Measurements from ENCODE around the gene GRB7.

DNA sequence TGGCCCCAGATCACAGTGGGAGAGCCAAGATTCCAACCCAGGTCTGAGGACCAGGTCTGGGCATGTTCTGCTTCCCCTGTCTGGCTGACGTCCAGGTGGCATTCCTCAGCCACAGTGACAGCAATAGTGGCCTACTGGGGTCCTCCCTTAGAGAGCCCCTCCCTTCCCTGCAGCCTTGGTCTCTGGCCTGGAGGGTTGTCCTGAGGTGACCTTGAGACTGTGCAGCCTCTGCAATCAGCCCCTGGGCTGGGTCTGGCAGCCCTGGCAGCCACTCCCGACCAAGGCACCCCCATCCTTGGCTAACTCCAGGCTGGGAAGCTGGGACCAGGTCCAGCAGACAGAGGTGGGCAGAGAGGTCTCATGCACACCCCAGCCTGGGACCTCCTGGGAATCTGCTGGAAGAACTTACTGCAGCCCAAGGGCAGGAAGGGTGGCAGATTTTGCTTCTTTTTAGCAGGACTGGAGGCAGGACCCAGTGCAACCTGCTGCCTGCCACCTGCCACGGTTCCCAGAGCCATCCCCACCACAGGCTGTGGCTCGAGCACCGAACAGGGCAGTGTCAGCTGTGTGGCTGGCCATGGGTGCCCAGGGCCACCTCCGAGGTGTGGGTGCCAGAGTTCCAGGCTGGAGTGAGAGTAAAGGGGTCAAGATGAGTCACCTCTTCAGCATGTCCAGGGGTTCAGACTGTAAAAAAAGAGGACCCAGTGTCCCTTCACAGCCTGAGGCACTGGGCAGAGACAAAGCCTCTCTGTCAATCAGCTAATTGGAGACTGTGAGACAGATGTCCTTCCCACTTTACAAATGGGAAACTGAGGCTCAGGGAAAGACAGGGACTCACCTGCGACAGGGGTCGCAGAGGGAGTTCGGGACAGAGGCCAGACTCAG is 12.6 kb downstream of the GRB7 start:
- TF ChIP-seq, protein P1, sequence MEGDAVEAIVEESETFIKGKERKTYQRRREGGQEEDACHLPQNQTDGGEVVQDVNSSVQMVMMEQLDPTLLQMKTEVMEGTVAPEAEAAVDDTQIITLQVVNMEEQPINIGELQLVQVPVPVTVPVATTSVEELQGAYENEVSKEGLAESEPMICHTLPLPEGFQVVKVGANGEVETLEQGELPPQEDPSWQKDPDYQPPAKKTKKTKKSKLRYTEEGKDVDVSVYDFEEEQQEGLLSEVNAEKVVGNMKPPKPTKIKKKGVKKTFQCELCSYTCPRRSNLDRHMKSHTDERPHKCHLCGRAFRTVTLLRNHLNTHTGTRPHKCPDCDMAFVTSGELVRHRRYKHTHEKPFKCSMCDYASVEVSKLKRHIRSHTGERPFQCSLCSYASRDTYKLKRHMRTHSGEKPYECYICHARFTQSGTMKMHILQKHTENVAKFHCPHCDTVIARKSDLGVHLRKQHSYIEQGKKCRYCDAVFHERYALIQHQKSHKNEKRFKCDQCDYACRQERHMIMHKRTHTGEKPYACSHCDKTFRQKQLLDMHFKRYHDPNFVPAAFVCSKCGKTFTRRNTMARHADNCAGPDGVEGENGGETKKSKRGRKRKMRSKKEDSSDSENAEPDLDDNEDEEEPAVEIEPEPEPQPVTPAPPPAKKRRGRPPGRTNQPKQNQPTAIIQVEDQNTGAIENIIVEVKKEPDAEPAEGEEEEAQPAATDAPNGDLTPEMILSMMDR (IDR thresholded peaks at IDR 0.05; ENCODE audit: poor library complexity), result no peak
- no peak for TF ChIP-seq EZH2phosphoT487 (IDR thresholded peaks at IDR 0.05; ENCODE audit: low read depth, severe bottlenecking, unreplicated experiment)

All from hepatocyte (in vitro differentiated cells).